OCI-LY7 (cell line): ENCODE results near the gene RNF144A. TPM values are rescaled to one million over a fixed set of nuclear protein-coding genes. Genes with fewer than 3 reads are reported as not detected.

Experiments used
- BruUV-seq: library from RNA; stranded (reverse); fragments of 400-500 nt; replicated peaks from 2 replicates; lab custom pipeline; 2021; lab: Mats Ljungman, UMichigan
- CTCF ChIA-PET: fragments of 300-600 bp; sonication (Branson Sonifier 250); formaldehyde crosslinking; loops from one replicate; lab custom pipeline; 2022; ENCODE audit warnings: antibody characterized with exemption; ENCODE audit not compliant: unreplicated experiment; lab: Charles Lee
- POLR2A ChIA-PET: fragments of 300-600 bp; sonication (Branson Sonifier 250); formaldehyde crosslinking; loops from one replicate; lab custom pipeline; 2022; ENCODE audit warnings: antibody characterized with exemption; lab: Charles Lee
- DNase-seq: peaks from one replicate; pipeline ENCODE4 v3.0.0-alpha.2; 2015; ENCODE audit warnings: low spot score
- H2AFZ ChIP-seq: fragments of 200-600 bp; sonication (generic), shearing (Covaris generic); 2 replicates; pipeline ENCODE4 v1.6.1; 2014; ENCODE audit warnings: mild to moderate bottlenecking, antibody characterized with exemption, low read length, moderate library complexity
- H3K27ac ChIP-seq: fragments of 200-600 bp; sonication (generic); 2 replicates; pipeline ENCODE4 v1.5.1; 2014; ENCODE audit warnings: mixed run types, low read depth, mild to moderate bottlenecking, moderate library complexity, low read length, inconsistent platforms; ENCODE audit not compliant: poor library complexity, severe bottlenecking
- H3K36me3 ChIP-seq: fragments of 200-600 bp; sonication (generic); 2 replicates; pipeline ENCODE4 v1.6.1; 2014; ENCODE audit warnings: mild to moderate bottlenecking, antibody characterized with exemption, low read length, moderate library complexity, mixed read lengths; ENCODE audit not compliant: insufficient read depth
- H3K4me1 ChIP-seq: fragments of 200-600 bp; sonication (generic); 2 replicates; pipeline ENCODE4 v1.5.1; 2014; ENCODE audit warnings: mild to moderate bottlenecking, low read length; ENCODE audit not compliant: insufficient read depth, poor library complexity, severe bottlenecking
- H3K4me2 ChIP-seq: fragments of 200-600 bp; sonication (generic); 2 replicates; pipeline ENCODE4 v1.6.1; 2014; ENCODE audit warnings: mild to moderate bottlenecking, low read length
- H3K4me3 ChIP-seq: fragments of 200-600 bp; sonication (generic); 2 replicates; pipeline ENCODE4 v1.5.1; 2014; ENCODE audit warnings: mild to moderate bottlenecking, low read depth, low read length; ENCODE audit not compliant: poor library complexity, severe bottlenecking
- H3K79me2 ChIP-seq: fragments of 200-600 bp; sonication (generic); 2 replicates; pipeline ENCODE4 v1.6.1; 2016; ENCODE audit warnings: low read depth, mild to moderate bottlenecking, low read length, moderate library complexity, mixed read lengths; ENCODE audit not compliant: insufficient read depth
- H3K9me2 ChIP-seq: fragments of 200-600 bp; sonication (generic); 2 replicates; pipeline ENCODE4 v1.6.1; 2016; ENCODE audit warnings: mild to moderate bottlenecking, low read length, mixed read lengths; ENCODE audit not compliant: insufficient read depth
- H3K9me3 ChIP-seq: fragments of 200-600 bp; sonication (generic); 2 replicates; pipeline ENCODE4 v1.6.1; 2014; ENCODE audit warnings: mild to moderate bottlenecking, mixed run types, low read length, mixed read lengths
- H4K20me1 ChIP-seq: fragments of 200-600 bp; sonication (generic); 2 replicates; pipeline ENCODE4 v1.6.1; 2014; ENCODE audit warnings: mild to moderate bottlenecking, antibody characterized with exemption, low read length, moderate library complexity, mixed read lengths; ENCODE audit not compliant: insufficient read depth
- CTCF ChIP-seq: fragments of 200-600 bp; sonication (generic); conservative IDR thresholded peaks from 2 replicates; pipeline ENCODE4 v1.5.1; 2014; ENCODE audit warnings: mild to moderate bottlenecking, antibody characterized with exemption, low read length, moderate library complexity, mixed read lengths
- EZH2phosphoT487 ChIP-seq: fragments of 200-600 bp; sonication (generic); IDR thresholded peaks from 2 replicates; pipeline ENCODE4 v1.6.1; 2018; ENCODE audit warnings: low read depth, borderline replicate concordance, mild to moderate bottlenecking, mixed run types, antibody characterized with exemption, low read length, moderate library complexity, mixed read lengths
- intact Hi-C: fragments of 100-400 bp; cut with micrococcal nuclease; formaldehyde crosslinking; loops from one replicate; pipeline ENCODE4 v1.10.0; 2022; ENCODE audit not compliant: unreplicated experiment
- total RNA-seq, 2 experiments: library from RNA; depleted of rRNA in 1 of 2; stranded (reverse); fragments of >200 nt in 1 of 2; shearing (Covaris generic) in 1 of 2; gene quantifications; 2 replicates each; pipeline ENCODE4 v1.2.3, GENCODE V29; 2014 to 2022

The RNF144A gene
- total RNA-seq, 2 experiments from 2014 or later, result 1.1 to 1.9 TPM

- Histone ChIP-seq H3K4me2 (no peak overlapping the region), H3K9me2 (no peaks in the 10 kb centered on the region), H3K4me1 (no peaks in the 10 kb centered on the region), H3K9me3 (no peaks in the 10 kb centered on the region), H4K20me1 (no peaks in the 10 kb centered on the region), H3K36me3 (no peaks in the 10 kb centered on the region), H2AFZ (no peak overlapping the region), H3K4me3 (no peak overlapping the region), H3K79me2 (no peaks in the 10 kb centered on the region), H3K27ac (no peak overlapping the region)
- BruUV-seq, result no TSS peak
- TF ChIP-seq EZH2phosphoT487 (no peak), CTCF (no peak)
- intact Hi-C loops, result no loop called here
- POLR2A ChIA-PET, result no interaction called here
- CTCF ChIA-PET, result no interaction called here
- DNase-seq, result no peak
These were observed 11.2 kb downstream of the RNF144A start for GRCh38 chr2:6928452-6928851.

- TF ChIP-seq CTCF, result no peak
- TF ChIP-seq EZH2phosphoT487, result no peak
- ChIA-PET CTCF (no interaction called here), POLR2A (interaction anchor here (0.6 kb wide), 1 partner anchor 994 kb away, joined by 3 read pairs; no protein-coding TSS in a partner anchor)
- no TSS peak for BruUV-seq
- Histone ChIP-seq H2AFZ (no peak overlapping the region), H3K4me3 (no peak overlapping the region), H4K20me1 (no peaks in the 10 kb centered on the region), H3K79me2 (no peaks in the 10 kb centered on the region), H3K36me3 (no peaks in the 10 kb centered on the region), H3K9me2 (no peaks in the 10 kb centered on the region), H3K9me3 (no peaks in the 10 kb centered on the region), H3K4me1 (no peaks in the 10 kb centered on the region), H3K27ac (no peak overlapping the region), H3K4me2 (no peak overlapping the region)
- DNase-seq, result no peak
- intact Hi-C loops, result no loop called here
These were observed 12.1 kb downstream of the RNF144A start for GRCh38 chr2:6929196-6929819.

- H3K9me3 ChIP-seq, result no peaks in the 10 kb centered on the region
- no peaks in the 10 kb centered on the region for H4K20me1 ChIP-seq
- H2AFZ ChIP-seq, result no peak overlapping the region
- H3K4me2 ChIP-seq, result no peak overlapping the region
- CTCF ChIA-PET, result no interaction called here
- no peaks in the 10 kb centered on the region for H3K9me2 ChIP-seq
- POLR2A ChIA-PET, result no interaction called here
- no peaks in the 10 kb centered on the region for H3K4me1 ChIP-seq
- no peak overlapping the region for H3K27ac ChIP-seq
- H3K79me2 ChIP-seq, result no peaks in the 10 kb centered on the region
- no TSS peak for BruUV-seq
- DNase-seq, result no peak
- no peaks in the 10 kb centered on the region for H3K36me3 ChIP-seq
- H3K4me3 ChIP-seq, result no peak overlapping the region
- intact Hi-C loops, result no loop called here
- TF ChIP-seq CTCF, result no peak
- TF ChIP-seq EZH2phosphoT487, result no peak
These were observed 13.9 kb downstream of the RNF144A start for GRCh38 chr2:6930923-6931647.
